ENCODE measurements around the gene AP2A1.

AP2A1 gene

DNA sequence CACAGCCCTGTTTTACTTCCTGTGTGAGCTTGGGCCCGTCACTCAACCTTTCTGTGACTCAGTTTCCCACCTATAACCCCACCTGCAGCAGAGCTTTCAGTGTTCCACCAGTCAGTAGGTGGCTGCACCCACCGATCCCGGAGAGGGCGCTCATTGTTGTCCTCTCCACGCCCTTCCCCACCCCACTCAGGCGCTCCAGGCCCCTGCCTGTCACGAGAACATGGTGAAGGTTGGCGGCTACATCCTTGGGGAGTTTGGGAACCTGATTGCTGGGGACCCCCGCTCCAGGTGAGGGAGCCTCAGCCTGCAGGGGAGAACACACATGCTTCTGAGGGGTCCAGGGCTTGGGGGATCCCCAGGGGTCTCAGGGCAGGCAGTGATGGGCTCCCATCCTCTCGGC, 34.0 kb downstream of the AP2A1 start:
- Histone ChIP-seq H3K27me3 (ENCODE audit: control insufficient read depth, insufficient read depth, low read length) (no peaks in the 10 kb centered on the region), H3K36me3 (ENCODE audit: control insufficient read depth, insufficient read depth, low read length) (peaks cover 55% of the 10 kb centered on the region), H3K4me1 (ENCODE audit: control insufficient read depth, insufficient read depth, low read length) (no peaks in the 10 kb centered on the region), H3K9ac (ENCODE audit: low read depth, low read length) (no peak overlapping the region), H3K9me3 (ENCODE audit: control insufficient read depth, insufficient read depth, low read length) (no peaks in the 10 kb centered on the region), H3K4me3 (ENCODE audit: low read depth, low read length) (no peak overlapping the region)

DNA sequence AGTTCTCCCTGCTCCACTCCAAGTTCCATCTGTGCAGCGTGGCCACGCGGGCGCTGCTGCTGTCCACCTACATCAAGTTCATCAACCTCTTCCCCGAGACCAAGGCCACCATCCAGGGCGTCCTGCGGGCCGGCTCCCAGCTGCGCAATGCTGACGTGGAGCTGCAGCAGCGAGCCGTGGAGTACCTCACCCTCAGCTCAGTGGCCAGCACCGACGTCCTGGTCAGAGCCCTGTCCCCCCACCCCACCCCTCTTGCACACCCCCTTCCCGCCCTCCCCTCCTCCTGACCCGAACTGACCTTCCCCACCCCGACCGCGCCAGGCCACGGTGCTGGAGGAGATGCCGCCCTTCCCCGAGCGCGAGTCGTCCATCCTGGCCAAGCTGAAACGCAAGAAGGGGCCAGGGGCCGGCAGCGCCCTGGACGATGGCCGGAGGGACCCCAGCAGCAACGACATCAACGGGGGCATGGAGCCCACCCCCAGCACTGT, 34.6 kb downstream of the AP2A1 start:
- Histone ChIP-seq H3K27me3 (ENCODE audit: control insufficient read depth, insufficient read depth, low read length) (no peaks in the 10 kb centered on the region), H3K9me3 (ENCODE audit: control insufficient read depth, insufficient read depth, low read length) (no peaks in the 10 kb centered on the region), H3K4me1 (ENCODE audit: control insufficient read depth, insufficient read depth, low read length) (no peaks in the 10 kb centered on the region), H3K4me3 (ENCODE audit: low read depth, low read length) (peak overlapping the region; percentile 61), H3K36me3 (ENCODE audit: control insufficient read depth, insufficient read depth, low read length) (peaks cover 50% of the 10 kb centered on the region), H3K9ac (ENCODE audit: low read depth, low read length) (no peak overlapping the region)

DNA sequence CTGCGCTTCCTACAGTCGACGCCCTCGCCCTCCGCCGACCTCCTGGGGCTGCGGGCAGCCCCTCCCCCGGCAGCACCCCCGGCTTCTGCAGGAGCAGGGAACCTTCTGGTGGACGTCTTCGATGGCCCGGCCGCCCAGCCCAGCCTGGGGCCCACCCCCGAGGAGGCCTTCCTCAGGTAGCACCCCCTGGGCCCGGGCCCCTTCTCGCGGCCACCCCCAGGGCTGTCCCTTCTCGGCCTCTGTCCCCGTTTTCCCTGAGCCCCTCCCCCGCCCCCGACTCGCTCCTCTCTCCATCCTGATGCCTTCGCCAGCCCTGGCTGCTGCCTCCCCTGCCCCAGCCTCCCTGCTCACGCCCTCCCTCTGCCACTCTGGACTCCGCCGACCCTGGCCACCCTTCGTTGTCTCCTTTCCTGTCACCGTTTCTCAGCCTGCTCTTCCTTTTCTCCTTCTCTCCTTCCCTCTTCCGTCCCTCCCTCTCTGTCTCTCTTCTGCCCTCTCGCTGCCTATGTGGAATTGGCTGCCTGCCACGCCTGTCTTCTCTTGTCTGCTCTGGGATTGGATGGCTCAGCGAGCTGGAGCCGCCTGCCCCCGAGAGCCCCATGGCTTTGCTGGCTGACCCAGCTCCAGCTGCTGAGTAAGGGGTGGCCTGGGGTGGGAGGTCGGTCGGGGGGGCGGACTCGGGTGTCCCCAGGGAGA, 35.3 kb downstream of the AP2A1 start:
- Histone ChIP-seq H3K4me3 (ENCODE audit: low read depth, low read length) (peak overlapping the region; percentile 61), H3K9ac (ENCODE audit: low read depth, low read length) (no peak overlapping the region), H3K36me3 (ENCODE audit: control insufficient read depth, insufficient read depth, low read length) (peaks cover 46% of the 10 kb centered on the region), H3K4me1 (ENCODE audit: control insufficient read depth, insufficient read depth, low read length) (no peaks in the 10 kb centered on the region), H3K27me3 (ENCODE audit: control insufficient read depth, insufficient read depth, low read length) (no peaks in the 10 kb centered on the region), H3K9me3 (ENCODE audit: control insufficient read depth, insufficient read depth, low read length) (no peaks in the 10 kb centered on the region)

DNA sequence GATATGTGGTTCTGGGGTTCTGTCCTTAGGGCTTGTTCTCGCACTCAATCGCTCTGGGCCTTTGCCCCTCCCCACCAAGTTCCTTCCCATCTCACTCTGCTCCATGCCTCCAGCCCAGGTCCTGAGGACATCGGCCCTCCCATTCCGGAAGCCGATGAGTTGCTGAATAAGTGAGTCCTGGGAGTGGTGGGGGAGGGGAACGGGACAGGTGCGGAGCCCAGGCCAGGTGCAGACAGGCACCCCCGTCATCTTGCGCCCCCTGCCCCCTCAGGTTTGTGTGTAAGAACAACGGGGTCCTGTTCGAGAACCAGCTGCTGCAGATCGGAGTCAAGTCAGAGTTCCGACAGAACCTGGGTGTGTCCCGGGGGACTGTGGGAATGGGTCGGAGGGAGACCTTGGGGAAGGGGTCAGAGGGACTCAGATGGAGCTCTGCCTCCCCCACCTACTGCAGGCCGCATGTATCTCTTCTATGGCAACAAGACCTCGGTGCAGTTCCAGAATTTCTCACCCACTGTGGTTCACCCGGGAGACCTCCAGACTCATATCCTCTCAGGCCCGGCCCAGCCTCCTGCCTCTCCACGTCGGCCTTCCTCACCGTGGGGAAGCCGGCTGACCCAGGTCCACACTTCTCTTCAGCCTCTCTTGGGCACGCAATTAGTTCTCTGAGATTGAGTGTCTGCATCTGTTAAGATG, 36.2 kb downstream of the AP2A1 start:
- Histone ChIP-seq H3K36me3 (ENCODE audit: control insufficient read depth, insufficient read depth, low read length) (peaks cover 44% of the 10 kb centered on the region), H3K4me3 (ENCODE audit: low read depth, low read length) (peak overlapping the region; percentile 35)

DNA sequence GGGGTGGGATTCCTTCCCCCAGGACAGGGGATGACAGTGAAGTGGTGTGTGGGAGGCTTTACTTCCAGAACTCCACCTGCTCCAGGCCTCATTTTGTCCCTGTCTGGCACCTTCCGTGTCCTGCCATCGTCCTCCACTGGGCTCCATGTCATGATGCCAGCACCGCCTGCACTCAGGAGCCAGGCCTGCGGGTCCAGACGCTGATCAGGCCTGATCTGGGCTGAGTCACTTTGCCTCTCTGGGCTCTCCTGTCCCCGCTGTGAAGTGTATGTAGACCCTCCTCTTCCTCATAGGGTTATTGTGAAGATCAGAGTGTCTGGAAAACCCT, 36.7 kb downstream of the AP2A1 start:
- H3K4me1 ChIP-seq (ENCODE audit: control insufficient read depth, insufficient read depth, low read length): no peaks in the 10 kb centered on the region
- no peaks in the 10 kb centered on the region for H3K27me3 ChIP-seq (ENCODE audit: control insufficient read depth, insufficient read depth, low read length)
- H3K36me3 ChIP-seq (ENCODE audit: control insufficient read depth, insufficient read depth, low read length): peaks cover 39% of the 10 kb centered on the region
- no peak overlapping the region for H3K9ac ChIP-seq (ENCODE audit: low read depth, low read length)
- no peaks in the 10 kb centered on the region for H3K9me3 ChIP-seq (ENCODE audit: control insufficient read depth, insufficient read depth, low read length)
- no peak overlapping the region for H3K4me3 ChIP-seq (ENCODE audit: low read depth, low read length)

More for the DNA sequence above, 36.2 kb downstream of the AP2A1 start:
- Histone ChIP-seq H3K27me3 (ENCODE audit: control insufficient read depth, insufficient read depth, low read length) (no peaks in the 10 kb centered on the region), H3K4me1 (ENCODE audit: control insufficient read depth, insufficient read depth, low read length) (no peaks in the 10 kb centered on the region), H3K9ac (ENCODE audit: low read depth, low read length) (no peak overlapping the region), H3K9me3 (ENCODE audit: control insufficient read depth, insufficient read depth, low read length) (no peaks in the 10 kb centered on the region)

DNA sequence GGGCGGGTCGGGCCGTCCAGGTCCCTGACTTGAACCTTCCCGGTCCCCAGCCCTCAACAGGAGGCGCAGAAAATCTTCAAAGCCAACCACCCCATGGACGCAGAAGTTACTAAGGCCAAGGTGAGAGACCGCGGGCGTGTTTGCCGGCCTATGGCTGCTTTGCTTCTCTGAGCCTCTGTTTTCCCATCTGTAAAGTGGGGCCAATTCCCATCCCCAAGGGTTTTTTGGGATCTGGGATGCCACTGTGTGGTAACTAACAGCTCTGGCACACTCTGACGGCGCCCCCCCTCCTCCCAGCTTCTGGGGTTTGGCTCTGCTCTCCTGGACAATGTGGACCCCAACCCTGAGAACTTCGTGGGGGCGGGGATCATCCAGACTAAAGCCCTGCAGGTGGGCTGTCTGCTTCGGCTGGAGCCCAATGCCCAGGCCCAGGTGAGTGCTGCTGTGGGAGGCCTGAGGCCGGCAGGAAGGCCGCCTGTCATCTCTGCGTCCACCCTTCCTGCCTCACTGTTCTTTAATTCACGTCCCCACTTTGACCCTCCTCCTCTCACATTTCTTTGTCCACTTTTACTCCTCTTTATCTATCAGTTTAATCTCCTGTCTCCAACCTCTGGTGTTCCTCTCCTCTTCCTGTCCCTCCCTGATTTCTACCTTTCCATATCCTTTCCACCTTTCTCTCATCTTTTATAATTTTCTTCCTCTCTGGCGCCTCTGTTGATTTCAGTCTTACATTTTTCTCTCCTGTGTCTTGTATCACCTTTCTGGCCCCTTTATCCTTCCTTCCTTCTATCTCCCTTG, 39.2 kb downstream of the AP2A1 start:
- Histone ChIP-seq H3K4me3 (ENCODE audit: low read depth, low read length) (peak overlapping the region; percentile 41), H3K36me3 (ENCODE audit: control insufficient read depth, insufficient read depth, low read length) (peaks cover 18% of the 10 kb centered on the region), H3K9me3 (ENCODE audit: control insufficient read depth, insufficient read depth, low read length) (no peaks in the 10 kb centered on the region), H3K27me3 (ENCODE audit: control insufficient read depth, insufficient read depth, low read length) (no peaks in the 10 kb centered on the region), H3K4me1 (ENCODE audit: control insufficient read depth, insufficient read depth, low read length) (peaks cover 5% of the 10 kb centered on the region), H3K9ac (ENCODE audit: low read depth, low read length) (no peak overlapping the region)

DNA sequence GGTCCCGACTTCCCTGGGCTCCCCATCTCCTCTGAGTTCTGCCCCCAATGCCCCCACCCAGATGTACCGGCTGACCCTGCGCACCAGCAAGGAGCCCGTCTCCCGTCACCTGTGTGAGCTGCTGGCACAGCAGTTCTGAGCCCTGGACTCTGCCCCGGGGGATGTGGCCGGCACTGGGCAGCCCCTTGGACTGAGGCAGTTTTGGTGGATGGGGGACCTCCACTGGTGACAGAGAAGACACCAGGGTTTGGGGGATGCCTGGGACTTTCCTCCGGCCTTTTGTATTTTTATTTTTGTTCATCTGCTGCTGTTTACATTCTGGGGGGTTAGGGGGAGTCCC, 39.8 kb downstream of the AP2A1 start:
- Histone ChIP-seq H3K27me3 (ENCODE audit: control insufficient read depth, insufficient read depth, low read length) (no peaks in the 10 kb centered on the region), H3K9ac (ENCODE audit: low read depth, low read length) (no peak overlapping the region), H3K4me3 (ENCODE audit: low read depth, low read length) (no peak overlapping the region), H3K36me3 (ENCODE audit: control insufficient read depth, insufficient read depth, low read length) (peaks cover 16% of the 10 kb centered on the region), H3K9me3 (ENCODE audit: control insufficient read depth, insufficient read depth, low read length) (no peaks in the 10 kb centered on the region), H3K4me1 (ENCODE audit: control insufficient read depth, insufficient read depth, low read length) (peaks cover 5% of the 10 kb centered on the region)

DNA sequence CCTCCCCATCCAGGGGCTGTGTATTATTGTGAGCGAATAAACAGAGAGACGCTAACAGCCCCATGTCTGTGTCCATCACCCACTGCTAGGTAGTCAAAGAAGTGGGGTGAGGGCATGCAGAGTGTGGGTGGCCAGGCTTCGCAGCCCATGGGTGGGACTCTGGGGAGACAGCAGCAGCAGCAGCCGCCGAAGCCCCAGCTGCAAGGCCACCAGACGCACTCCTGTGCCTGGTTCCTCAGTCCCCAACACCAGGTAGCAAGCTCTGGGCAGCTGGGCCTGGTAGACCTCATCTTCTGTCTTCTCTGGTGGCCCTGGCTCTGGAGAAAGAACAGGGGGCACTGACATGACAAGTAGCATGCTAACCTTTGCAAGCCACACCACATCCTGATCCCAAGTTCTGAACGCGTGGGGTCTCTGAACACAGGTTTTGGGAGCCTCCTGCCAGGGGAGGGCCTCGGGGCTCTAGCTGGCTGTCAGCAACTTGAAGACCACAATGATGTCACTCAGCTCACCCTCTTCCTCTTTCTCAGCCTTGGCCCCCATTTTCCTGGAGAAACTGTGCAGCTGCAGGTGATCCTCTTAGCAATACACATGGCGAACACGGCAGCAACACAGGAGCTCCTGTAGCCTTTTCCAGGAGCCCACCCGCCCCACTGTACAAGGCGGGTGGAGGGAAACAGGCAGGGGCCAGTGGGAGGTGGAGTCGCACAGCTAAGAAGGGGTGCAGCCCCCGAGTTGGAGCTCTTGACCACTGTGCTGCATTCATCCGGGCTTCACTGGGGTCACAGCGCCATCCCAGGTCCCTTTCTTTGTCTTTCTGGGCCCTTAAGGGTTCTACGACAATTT, 40.5 kb downstream of the AP2A1 start:
- no peak overlapping the region for H3K9ac ChIP-seq (ENCODE audit: low read depth, low read length)
- no peak overlapping the region for H3K4me3 ChIP-seq (ENCODE audit: low read depth, low read length)
- peaks cover 5% of the 10 kb centered on the region for H3K4me1 ChIP-seq (ENCODE audit: control insufficient read depth, insufficient read depth, low read length)
- H3K27me3 ChIP-seq (ENCODE audit: control insufficient read depth, insufficient read depth, low read length): no peaks in the 10 kb centered on the region
- peaks cover 16% of the 10 kb centered on the region for H3K36me3 ChIP-seq (ENCODE audit: control insufficient read depth, insufficient read depth, low read length)
- H3K9me3 ChIP-seq (ENCODE audit: control insufficient read depth, insufficient read depth, low read length): no peaks in the 10 kb centered on the region

DNA sequence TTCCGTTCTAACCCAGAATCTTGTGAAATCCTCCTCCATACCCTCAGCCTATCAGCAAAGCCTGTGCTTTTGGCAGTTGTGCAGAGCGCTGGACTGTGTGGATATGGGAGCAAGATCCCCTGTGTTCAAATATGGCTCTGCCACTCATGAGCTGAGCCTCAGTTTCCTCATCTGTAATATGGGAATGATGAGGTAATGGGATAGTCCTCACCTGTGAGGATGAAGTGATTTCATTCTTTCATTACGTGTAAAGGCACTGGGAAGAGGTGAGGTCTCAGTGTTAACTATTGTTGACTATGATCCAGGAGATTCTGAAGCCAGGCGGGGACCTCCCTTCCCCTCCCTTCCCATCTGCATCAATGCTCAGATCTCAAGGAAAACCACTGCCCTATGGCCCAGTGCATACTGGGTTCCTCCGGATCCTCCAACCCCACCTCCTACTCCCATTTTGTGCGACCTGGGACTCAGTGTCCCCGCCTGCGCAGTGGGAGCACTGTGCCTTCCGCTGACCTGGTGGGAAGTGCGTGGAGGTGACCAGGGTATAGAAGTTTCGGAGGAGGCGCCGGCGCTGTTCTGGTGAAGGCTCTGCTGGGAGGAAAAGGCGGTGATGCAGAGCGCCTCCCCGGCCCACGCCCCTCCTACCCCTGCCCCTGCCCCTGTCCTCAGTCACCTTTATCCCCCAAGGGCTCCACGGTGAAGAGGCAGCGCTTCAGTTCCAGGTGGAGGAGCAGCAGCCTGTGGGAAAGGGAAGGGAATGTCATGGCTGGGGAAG, 41.3 kb downstream of the AP2A1 start:
- no peaks in the 10 kb centered on the region for H3K9me3 ChIP-seq (ENCODE audit: control insufficient read depth, insufficient read depth, low read length)
- peaks cover 5% of the 10 kb centered on the region for H3K4me1 ChIP-seq (ENCODE audit: control insufficient read depth, insufficient read depth, low read length)
- H3K36me3 ChIP-seq (ENCODE audit: control insufficient read depth, insufficient read depth, low read length): peaks cover 16% of the 10 kb centered on the region
- H3K4me3 ChIP-seq (ENCODE audit: low read depth, low read length): peak overlapping the region; percentile 50
- H3K27me3 ChIP-seq (ENCODE audit: control insufficient read depth, insufficient read depth, low read length): no peaks in the 10 kb centered on the region
- H3K9ac ChIP-seq (ENCODE audit: low read depth, low read length): peak overlapping the region; percentile 54

DNA sequence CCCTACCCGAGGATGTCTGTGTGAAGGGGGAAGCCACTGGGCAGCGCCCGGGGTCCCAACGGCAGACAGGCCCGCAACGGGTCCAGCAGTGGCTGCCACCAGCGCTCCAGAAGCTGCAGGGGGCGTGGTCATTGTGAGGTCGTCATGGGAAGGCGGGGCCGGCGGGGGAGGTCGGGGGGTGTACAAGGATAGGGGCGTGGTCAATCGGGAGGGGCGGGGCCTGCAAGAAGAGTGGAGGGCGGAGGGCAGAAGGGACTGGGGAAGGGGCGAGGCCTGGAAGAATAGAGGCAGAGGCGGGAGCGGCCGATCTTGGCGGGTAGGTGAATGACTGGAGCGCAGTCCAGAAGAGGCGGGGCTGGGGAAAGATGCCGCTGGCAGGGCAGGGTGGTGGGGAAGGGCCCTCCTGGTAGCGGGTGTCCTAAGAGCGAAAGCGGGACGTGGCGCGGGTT, 41.9 kb downstream of the AP2A1 start:
- Histone ChIP-seq H3K36me3 (ENCODE audit: control insufficient read depth, insufficient read depth, low read length) (peaks cover 10% of the 10 kb centered on the region), H3K27me3 (ENCODE audit: control insufficient read depth, insufficient read depth, low read length) (no peaks in the 10 kb centered on the region), H3K4me1 (ENCODE audit: control insufficient read depth, insufficient read depth, low read length) (peaks cover 5% of the 10 kb centered on the region), H3K9me3 (ENCODE audit: control insufficient read depth, insufficient read depth, low read length) (no peaks in the 10 kb centered on the region), H3K9ac (ENCODE audit: low read depth, low read length) (peak overlapping the region; percentile 54), H3K4me3 (ENCODE audit: low read depth, low read length) (peak overlapping the region; percentile 70)

Measured in iPS-15b (cell line).